ENCODE measurements around the gene PRM1.

Gene PRM1

GRCh38 chr16:11273721-11274324 is 7.3 kb downstream of the PRM1 start:
- FAIRE-seq (no peak), DNase-seq (ENCODE audit: insufficient read length, low spot score) (peak; percentile 30)

DNA sequence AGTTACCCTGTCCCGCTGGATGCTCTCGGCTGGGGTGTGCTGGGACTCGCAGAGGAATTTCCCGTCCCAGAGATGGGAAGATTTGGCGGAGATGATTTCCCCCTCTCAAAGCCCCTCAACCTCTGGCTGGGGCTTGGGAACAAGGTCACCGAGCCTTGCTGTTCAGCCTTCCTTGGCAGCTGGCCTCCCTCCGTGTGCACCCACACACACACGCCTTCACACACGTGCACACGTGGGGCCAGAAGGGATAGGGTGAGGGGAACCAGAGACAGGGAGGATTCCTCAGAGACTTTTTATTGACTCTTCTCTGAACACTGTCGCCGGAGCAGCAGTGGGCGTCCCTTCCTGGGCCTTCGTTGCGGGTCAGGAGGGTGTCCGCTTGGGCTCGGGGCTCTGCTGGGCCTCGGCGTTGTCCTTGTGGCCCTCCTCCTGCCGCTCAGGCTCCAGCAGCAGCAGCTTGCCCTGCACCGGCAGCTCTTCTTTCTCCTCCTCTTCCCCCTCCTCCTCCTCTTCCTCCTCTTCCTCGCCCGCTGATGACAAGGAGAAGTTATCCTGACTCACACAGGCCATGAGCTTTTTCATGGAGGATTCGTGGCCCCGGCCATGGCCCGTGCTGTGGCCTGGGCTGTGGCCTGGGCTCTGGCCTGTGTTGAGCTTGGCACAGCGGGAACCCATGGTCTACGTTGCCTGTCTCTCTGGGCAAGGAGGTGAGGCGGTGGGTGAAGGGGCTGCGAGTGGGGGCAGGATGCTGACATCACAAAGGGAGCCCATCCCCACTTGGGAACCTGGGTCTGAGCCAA is 8.0 kb downstream of the PRM1 start, which contains the start of gene PRM3:
Gene PRM3 (minus strand): TSS at position 709 of the 800 bp plus-strand sequence. CDS start 34 bp downstream, at position 675.
- FAIRE-seq = no peak
- no peak for DNase-seq (ENCODE audit: insufficient read length, low spot score)

DNA sequence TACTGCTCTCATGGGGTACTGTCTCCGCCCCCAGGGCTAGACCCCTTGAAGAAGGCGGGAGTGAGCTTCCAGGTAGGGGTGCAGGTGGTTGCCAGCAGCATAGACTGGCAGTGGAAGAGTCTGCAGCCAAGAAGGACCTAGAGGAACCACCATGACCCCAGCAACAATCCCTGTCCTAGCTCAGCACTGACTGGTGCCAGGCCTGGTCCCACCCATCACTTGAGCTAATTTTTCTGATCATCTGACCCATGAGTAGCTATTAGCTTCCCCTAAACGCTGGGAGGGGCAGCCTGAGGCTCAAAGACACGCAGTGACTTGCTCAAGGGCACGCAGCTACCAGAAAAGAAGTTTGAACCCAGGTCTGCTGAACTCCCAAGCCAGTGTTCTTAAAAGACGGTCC is 8.6 kb downstream of the PRM1 start:
- no peak for FAIRE-seq

GRCh38 chr16:11271610-11272009 is 9.5 kb downstream of the PRM1 start:
- no peak for DNase-seq (ENCODE audit: insufficient read length, low spot score)
- no peak for FAIRE-seq

More for the DNA sequence above, 8.6 kb downstream of the PRM1 start:
- no peak for DNase-seq (ENCODE audit: insufficient read length, low spot score)

DNA sequence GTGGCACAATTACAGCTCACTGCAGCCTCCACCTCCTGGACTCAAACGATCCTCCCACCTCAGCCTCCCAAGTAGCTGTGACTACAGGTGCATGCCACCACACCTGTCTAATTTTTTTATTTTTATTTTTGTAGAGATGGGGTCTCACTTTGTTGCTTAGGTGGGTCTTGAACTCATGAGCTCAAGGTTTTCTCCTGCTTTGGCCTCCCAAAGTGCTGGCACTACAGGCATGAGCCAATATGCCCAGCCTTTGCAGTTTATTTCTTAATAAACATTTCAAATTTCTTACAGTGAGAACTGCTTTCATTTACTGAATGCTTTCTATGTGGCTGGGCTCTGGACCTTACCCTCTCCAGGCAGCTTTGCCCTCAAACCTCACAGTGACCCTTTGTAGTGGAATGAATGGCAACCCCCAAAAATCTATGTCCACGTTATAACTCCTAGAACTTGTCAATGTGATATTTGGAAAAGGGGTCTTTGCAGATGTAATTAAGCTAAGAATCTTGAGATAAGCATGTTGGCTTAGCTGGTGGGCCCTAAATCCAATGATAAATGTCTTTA is 10.4 kb downstream of the PRM1 start:
- DNase-seq (ENCODE audit: insufficient read length, low spot score) = no peak
- FAIRE-seq = no peak

- no peak for DNase-seq (ENCODE audit: insufficient read length, low spot score)
- no peak for FAIRE-seq
These were observed 12.2 kb downstream of the PRM1 start, which contains the start of gene TNP2 for GRCh38 chr16:11268921-11269375. TSS of gene TNP2 (minus strand) at chr16:11269325. CDS start at chr16:11269262, 63 bp downstream.

- FAIRE-seq = no peak
- DNase-seq (ENCODE audit: insufficient read length, low spot score) = no peak
These were observed 16.0 kb downstream of the PRM1 start for GRCh38 chr16:11265124-11265523.

- FAIRE-seq = no peak
- no peak for DNase-seq (ENCODE audit: insufficient read length, low spot score)
These were observed 16.8 kb downstream of the PRM1 start for GRCh38 chr16:11264155-11264832.

DNA sequence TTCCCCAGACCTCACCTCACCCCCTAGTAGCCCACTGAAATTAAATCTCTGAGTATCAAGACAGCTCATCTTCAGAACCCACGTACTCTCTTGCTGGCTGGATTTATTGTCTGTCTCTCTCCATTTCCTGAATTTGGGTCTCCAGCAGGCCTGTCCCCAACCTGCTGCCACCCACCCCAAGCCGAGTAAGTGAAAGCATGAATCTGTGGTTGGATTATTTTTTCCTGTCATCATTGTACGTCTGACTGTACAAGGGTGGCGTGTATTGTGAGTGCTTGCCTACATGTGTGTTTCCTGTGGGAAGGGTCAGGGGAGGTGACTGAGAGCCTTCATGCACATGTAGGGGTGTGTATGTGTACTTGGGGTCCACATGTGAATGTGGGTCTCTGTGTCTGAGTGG is 17.4 kb downstream of the PRM1 start:
- DNase-seq (ENCODE audit: insufficient read length, low spot score) = no peak
- no peak for FAIRE-seq

DNA sequence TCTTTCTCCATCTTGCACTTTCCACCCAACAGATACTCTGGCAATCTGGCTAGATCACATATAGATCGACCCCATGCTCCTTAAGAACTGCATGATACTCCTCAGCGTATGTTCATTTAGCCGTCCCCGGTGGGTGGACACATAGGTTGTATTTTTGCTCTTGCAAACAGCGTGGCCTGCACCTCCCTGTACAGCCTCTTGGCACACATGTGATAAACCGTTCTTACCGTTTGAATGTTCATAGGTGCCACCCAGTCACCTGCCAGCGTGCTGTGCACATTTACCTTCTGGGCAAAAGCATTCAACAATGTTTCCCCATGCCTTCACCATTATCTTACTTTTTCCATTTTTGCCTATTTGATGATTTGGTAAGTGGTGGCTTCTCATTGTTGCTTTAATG is 18.2 kb downstream of the PRM1 start:
- FAIRE-seq (no peak), DNase-seq (ENCODE audit: insufficient read length, low spot score) (no peak)

GRCh38 chr16:11260596-11260966 is 20.5 kb downstream of the PRM1 start:
- DNase-seq (ENCODE audit: insufficient read length, low spot score) (no peak), FAIRE-seq (no peak)

GRCh38 chr16:11259655-11260595 is 21.2 kb downstream of the PRM1 start:
- no peak for FAIRE-seq

DNA sequence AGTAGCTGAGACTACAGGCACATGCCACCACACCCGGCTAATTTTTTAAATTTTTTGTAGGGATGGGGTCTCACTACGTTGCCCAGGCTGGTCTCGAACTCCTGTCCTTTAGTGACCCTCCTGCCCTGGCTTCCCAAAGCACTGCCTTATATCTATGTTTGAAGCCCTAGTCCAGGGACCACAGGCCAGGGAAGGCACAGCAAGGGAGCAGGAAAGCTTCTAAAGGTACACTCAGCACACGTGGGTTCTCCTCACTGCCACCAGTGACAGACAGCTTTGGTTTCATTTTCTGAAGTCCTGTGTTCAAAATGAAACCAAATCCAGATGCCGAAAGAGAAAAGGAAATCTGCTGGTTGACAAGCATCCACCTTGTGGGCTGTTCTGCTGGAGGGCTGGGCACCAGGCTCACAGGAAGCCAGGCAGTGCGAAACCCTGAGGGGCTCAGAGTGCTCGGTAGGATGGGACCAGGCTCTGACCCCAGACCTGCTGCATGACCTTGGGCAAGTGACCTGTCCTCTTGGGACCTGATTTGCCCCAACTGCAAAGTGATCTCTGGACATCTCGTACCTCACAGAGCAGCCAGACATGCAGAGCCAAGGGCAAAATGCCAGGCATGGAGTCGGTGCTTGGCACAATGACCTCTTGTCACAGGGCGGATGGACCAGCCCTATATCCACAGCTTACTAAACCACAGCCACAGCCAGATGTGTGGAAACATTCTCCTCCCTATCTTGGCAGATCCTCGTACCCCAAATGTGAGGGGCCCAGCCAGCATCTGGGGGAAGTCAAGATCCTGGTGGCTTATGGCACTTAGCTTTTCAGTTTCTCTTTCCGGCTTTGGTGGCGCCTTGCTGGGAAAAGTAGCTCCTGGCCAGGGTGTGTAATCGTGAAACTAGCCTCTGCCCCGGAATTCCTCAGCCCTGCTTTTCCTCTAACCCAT is 22.3 kb downstream of the PRM1 start:
- DNase-seq (ENCODE audit: insufficient read length, low spot score) = no peak
- FAIRE-seq = no peak

More at GRCh38 chr16:11259655-11260595, 21.2 kb downstream of the PRM1 start:
- no peak for DNase-seq (ENCODE audit: insufficient read length, low spot score)

DNA sequence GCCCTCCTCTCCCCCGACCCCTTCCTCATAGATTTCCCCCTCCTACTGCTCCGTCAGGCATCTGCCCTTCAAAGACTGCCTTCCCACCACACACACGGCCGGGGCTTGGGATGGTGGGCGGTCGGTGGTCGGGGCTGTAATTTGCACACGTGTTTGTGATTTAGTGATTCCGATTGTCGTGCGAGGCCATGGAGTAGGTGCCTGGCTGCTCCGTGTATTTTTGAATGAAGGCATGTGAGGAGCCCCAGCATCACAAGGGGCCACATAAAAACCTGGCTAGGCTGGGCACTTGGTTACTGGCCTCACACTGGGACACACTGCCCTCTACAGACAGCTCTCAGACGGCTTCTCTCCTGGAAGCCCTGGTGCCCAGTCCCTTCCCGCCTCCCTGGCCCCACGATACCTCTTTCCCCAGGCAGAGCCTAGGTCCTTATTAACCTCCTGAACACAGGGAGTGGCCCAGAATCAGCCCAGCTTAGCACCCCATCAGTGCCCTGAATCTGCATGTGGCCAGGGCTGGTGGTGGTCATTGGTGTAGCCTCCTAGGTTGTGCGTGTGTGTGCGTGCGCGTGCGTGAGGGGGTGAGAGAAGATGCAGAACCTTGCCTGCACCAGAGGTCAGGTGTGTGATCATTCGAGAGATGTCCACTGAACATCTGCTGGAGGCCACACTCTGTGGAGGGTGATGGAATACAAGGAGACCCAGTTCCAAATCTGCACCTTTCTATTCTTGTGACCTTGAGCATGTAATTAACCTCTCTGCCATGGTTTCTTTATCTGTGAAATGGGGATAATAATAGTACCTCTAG is 23.8 kb downstream of the PRM1 start:
- peak; percentile 87 for DNase-seq (ENCODE audit: insufficient read length, low spot score)
- FAIRE-seq = peak; percentile 55

GRCh38 chr16:11256661-11257130 is 24.4 kb downstream of the PRM1 start:
- DNase-seq (ENCODE audit: insufficient read length, low spot score) (no peak), FAIRE-seq (no peak)

- no peak for FAIRE-seq
- DNase-seq (ENCODE audit: insufficient read length, low spot score) = peak; percentile 80
These were observed 25.1 kb downstream of the PRM1 start, which contains the start of gene SOCS1 for GRCh38 chr16:11255737-11256660. TSS of gene SOCS1 (minus strand) at chr16:11256204. CDS start at chr16:11255478, 726 bp downstream.

Data from HTR-8/SVneo (cell line).